NK-92 (cell line): ENCODE results near the gene TMEM167A.

ENCODE experiments used
- DNase-seq: peaks from one replicate; lab custom pipeline; 2025; ENCODE audit not compliant: unreplicated experiment; lab: John Stamatoyannopoulos, UW

TMEM167A gene

GRCh38 chr5:83035373-83036100 lies 41.7 kb downstream of the TMEM167A start:
- no peak for DNase-seq

- no peak for DNase-seq
Observed at GRCh38 chr5:83034528-83035207, 42.5 kb downstream of the TMEM167A start.

GRCh38 chr5:83034036-83034435 lies 43.2 kb downstream of the TMEM167A start:
- DNase-seq = no peak

- DNase-seq = no peak
Observed at GRCh38 chr5:83031381-83031780, 45.8 kb downstream of the TMEM167A start.

GRCh38 chr5:83029912-83030311 lies 47.3 kb downstream of the TMEM167A start:
- no peak for DNase-seq

DNA sequence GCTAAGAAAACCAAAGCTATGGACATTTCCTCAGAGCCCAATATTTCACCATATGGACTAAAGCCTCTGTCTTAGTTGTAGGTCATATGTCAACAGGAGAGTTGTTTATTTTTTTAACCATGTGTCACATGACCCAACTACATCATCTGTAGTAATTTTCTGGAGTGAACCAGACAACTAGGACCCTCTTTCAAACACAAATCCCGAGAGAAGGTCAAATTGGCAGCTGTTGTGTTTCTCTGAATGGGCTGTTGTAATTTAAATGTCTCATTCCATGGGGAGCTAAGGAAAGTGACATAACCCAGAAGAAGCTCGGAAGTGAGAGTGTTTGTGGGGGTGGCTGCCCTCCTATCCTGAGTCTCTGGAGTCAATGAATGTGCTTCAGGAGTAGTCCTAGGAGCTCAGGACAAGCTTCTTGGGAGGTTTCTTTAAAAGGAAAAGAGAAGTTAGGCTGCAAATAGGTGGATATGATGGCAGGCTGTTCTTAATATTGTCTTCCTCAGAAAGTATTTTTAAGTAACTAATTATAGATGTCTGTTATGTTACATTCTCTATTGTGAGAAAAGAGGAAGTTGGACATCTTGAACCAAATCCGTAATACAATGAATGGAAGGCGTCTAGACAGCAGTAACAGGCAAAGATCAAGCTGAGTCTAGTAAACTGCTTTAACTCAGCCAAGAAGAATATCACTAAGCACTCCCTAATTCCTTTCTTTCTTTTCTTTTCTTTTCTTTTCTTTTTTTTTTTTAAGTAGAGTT lies 50.1 kb downstream of the TMEM167A start:
- DNase-seq = no peak

DNA sequence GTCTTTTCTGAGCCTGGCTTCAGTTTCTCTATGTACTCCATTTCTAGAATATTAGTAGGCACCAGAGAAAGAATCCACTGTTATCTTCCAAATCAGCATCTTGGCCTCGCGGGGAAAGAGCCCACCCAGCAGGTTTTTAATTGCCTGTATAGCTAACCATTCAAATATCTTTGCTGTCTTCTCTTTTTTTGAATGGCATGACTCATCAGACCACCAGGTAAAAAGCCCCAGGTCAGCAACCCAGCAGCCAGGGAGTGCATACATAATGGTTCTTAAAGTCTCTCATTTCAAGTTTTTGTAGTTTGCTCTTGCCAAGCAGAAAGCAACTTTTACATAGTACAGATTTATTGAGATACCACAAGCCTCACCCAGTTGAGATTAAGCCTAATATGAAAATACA lies 50.7 kb downstream of the TMEM167A start:
- no peak for DNase-seq

- DNase-seq = no peak
Observed at GRCh38 chr5:83025690-83026478, 51.3 kb downstream of the TMEM167A start.

GRCh38 chr5:83022334-83022733 lies 54.9 kb downstream of the TMEM167A start:
- no peak for DNase-seq

- no peak for DNase-seq
Observed at GRCh38 chr5:83015676-83016075, 61.5 kb downstream of the TMEM167A start.

GRCh38 chr5:83011985-83012384 lies 65.2 kb downstream of the TMEM167A start:
- DNase-seq = no peak

GRCh38 chr5:83009408-83009807 lies 67.8 kb downstream of the TMEM167A start:
- no peak for DNase-seq

DNA sequence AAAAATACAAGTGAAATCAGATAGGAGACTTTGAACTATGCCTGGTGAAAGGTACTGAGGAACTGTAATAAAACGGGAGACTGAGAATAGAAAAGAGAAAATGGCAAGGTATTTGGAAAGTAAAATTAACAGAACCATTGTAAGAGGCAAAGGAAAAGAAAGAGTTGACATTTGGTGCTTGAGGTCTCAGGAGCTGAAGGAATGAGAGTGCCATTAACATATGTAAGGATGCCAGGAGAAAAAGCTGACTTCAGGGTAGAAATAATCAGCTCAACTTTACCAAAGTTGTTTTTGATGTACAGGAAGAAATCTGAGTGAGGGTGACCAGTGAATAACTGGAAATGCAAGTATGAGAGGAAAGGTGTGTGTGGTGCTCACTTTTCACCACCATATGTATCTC lies 69.4 kb downstream of the TMEM167A start:
- no peak for DNase-seq

- no peak for DNase-seq
Observed at GRCh38 chr5:83006683-83007283, 70.4 kb downstream of the TMEM167A start.

GRCh38 chr5:83003791-83004190 lies 73.4 kb downstream of the TMEM167A start:
- no peak for DNase-seq
